Stomach (tissue), 4 donors: ENCODE results near the gene PDGFRB.

Experiments
- CTCF ChIP-seq, 7 experiments: fragments of 450-650 bp in 4 of 7; fragments of 200-600 bp in 3 of 7; sonication (generic) in 3 of 7; IDR thresholded peaks; one replicate each; pipeline ENCODE4 v1.5.1; 2016 to 2019; ENCODE audit warnings: antibody characterized with exemption in 7 of 7, control low read depth in 2 of 7, mild to moderate bottlenecking in 1 of 7
- POLR2A ChIP-seq, 4 donors: fragments of 450-650 bp; IDR thresholded peaks; one replicate each; pipeline ENCODE4 v1.6.1; 2016; ENCODE audit warnings: antibody characterized with exemption in 4 of 4, control low read depth in 2 of 4, mild to moderate bottlenecking in 1 of 4, moderate library complexity in 1 of 4
- POLR2AphosphoS5 ChIP-seq, 3 donors: sonication (generic); formaldehyde crosslinking; IDR thresholded peaks; one replicate each; pipeline ENCODE4 v1.6.1; 2016; ENCODE audit warnings: antibody characterized with exemption in 3 of 3

GRCh38 chr5:150197476-150197875 is 41.8 kb upstream of the PDGFRB start:
- TF ChIP-seq POLR2AphosphoS5 (IDR thresholded peaks at IDR 0.05) (no peak), CTCF (IDR thresholded peaks at IDR 0.05) (no peak), POLR2A (IDR thresholded peaks at IDR 0.05) (no peak)
